GM21619 (cell line): ENCODE measurements around the gene RASAL3.
A peak's percentile ranks its signal among the peaks of the same experiment; 100 is the strongest.
"Not testable (repeated sequence)": the region's sequence is repeated elsewhere in the genome, so short reads cannot be mapped to it uniquely, and the experiment has no call there.

ENCODE experiments used
- ATAC-seq: cut with Tn5 transposase; IDR thresholded peaks from one replicate; pipeline ENCODE4 v1.9.1; 2021; ENCODE audit not compliant: unreplicated experiment

Gene RASAL3

GRCh38 chr19:15475169-15475568 lies 10.8 kb upstream of the RASAL3 start:
- ATAC-seq: no peak

DNA sequence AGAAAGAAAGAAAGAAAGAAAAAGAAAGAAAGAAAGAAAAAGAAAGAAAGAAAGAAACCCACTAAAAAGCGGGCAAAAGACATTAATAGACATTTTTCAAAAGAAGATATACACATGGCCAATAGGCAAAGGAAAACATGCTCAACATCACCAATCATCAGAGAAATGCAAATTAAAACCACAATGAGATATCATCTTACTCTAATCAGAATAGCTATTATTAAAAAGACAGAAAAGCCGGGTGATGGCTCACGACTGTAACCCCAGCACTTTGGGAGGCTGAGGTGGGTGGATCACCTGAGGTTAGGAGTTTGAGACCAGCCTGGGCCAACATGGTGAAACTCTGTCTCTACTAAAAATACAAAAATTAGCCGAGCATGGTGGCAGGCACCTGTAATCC lies 9.5 kb upstream of the RASAL3 start:
- not testable (repeated sequence) for ATAC-seq

DNA sequence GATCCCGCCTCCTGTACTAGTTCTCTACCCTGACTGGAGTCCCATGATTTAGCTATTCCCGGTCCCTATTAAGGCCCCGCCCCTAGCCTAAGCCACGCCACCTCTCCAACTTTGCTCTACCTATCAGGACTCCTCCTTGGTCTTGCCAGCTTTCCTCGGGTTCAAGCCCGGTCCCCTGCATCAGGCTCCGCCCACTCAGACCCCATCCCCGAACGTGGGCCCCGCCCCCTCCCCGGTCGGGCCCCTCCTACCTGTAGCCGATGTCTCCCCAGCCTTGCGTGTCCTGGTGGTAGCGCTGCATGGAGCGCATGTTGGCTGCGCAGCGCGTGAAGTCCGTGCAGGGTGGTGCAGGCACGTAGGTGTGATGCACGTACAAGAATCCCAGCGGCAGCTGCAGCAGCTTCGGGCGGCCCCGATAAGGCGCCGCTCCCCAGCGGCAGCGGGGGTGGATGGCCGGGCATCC lies 7.3 kb upstream of the RASAL3 start:
- ATAC-seq: no peak

DNA sequence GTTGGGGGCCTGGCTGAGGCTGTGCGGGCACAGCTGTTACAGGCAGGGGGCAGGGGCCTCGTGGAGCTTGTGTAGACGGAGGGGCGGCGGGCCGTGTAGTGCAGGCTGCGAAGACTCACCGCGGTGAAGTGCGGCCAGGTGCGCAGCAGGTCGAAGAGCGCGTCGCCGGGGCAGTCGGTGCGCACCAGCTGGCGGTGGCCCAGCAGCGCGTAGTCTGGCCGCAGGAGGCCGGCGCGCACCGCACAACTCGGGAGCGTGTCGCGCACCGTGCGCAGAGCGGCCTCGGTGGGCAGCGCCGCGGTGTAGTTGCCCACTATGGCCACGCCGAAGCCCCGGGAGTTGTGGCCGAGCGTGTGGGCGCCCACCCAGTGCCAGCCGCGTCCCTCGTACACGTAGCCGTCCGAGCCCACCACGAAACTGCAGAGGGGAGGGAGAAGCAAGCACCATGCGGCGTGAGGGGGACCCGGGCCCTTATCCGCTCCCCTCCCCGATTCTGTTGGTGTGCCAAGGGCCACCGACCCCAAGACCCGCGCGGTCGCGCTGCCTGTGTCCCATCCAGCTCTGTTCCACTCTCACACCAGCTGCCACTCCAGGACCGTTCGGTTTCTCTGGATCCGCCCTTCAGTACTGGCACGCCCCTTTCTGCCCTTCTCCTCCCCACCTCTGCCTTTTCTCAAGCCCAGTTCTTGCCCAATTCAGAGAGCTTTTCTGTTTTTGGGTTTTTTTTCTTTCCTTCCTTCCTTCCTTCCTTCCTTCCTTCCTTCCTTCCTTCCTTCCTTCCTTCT lies 5.4 kb upstream of the RASAL3 start:
- no peak for ATAC-seq

DNA sequence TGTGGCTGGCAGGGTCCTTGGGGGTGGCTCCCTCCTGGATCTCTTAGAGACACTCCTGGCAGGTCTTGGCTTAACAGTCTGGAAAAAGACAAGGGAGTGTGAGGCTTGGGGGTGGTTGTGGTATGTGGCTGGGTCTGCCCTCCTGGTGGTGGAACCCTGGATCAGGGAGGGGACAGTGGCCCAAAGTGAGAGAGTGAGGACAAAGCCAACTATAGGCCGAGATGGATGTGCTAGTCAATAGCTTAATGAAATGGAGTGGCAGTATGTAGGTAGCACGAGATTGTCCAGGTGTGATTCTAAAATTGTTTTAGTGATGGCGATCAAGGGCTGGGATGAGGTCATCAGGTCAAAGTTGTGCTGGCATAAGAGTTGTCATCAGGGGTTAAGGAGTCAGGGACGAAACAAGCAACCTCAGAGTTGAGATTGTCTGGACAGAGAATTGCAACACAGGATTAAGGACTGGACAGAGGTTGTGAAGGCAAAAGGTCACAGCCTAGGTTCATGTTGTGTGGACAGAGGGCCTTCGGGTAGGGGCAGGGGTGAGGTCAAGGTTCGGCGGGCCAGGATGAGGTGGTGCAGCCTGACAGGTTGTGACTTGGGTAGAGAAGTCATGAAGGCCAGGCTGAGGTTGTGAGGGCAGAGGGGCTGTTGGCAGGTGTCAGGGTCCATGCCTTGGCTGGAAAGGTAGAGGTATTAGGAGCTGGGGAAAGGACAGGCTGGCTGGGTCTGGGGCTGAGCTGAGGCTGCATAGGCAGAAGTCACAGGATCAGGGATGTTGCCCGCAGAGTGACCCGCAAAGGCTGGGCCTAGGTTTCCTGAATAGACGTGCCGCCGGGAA lies 4.5 kb upstream of the RASAL3 start:
- ATAC-seq: no peak

DNA sequence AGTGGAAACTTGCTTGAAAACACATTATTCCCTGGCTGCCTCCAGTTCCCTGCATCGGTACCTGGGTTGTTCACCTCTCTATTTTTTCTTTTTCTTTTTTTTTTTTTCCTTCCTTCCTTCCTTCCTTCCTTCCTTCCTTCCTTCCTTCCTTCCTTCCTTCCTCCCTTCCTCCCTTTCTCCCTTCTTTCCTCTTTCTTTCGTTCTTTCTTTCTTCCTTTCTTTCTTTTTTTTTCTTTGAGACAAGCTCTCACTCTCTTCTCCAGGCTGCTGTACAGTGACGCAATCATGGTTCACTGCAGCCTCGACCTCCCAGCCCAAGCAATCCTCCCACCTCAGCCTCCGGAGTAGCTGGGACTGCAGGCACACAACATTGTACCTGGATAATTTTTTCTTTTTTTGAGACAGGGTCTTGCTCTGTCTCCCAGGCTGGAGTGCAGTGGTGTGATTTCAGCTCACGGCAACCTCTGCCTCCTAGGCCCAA lies 3.4 kb upstream of the RASAL3 start:
- no peak for ATAC-seq

GRCh38 chr19:15466851-15467733 lies 2.7 kb upstream of the RASAL3 start:
- ATAC-seq: peak; percentile 48

DNA sequence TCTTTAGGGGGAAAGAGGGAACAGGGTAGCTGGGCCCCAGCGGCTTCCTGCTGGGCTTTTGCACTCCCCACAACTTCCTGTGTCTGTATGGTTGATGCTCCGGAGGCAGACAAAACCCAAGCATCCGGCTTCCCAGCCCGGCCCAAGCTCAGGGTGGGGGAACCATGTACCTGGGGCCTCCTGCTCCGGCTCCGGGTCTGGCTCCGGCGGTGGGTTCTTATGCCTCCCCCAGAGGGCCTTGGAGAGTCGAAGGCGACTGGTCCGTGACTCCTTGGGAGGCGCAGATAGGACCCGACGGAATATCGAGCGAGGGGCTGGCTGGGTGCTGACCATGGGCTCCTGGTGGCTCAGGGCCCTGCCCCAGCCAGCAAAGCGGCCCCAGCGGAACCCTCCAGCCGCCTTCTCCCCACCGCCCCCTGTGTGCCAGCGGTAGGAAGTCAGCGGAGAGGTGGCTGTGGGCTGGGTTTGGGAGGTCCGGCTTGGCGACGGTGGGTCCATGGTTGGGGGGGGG lies 428 bp downstream of the RASAL3 start:
- ATAC-seq: peak; percentile 41

- ATAC-seq: no peak
Observed at GRCh38 chr19:15461694-15462093, 2.6 kb downstream of the RASAL3 start.

DNA sequence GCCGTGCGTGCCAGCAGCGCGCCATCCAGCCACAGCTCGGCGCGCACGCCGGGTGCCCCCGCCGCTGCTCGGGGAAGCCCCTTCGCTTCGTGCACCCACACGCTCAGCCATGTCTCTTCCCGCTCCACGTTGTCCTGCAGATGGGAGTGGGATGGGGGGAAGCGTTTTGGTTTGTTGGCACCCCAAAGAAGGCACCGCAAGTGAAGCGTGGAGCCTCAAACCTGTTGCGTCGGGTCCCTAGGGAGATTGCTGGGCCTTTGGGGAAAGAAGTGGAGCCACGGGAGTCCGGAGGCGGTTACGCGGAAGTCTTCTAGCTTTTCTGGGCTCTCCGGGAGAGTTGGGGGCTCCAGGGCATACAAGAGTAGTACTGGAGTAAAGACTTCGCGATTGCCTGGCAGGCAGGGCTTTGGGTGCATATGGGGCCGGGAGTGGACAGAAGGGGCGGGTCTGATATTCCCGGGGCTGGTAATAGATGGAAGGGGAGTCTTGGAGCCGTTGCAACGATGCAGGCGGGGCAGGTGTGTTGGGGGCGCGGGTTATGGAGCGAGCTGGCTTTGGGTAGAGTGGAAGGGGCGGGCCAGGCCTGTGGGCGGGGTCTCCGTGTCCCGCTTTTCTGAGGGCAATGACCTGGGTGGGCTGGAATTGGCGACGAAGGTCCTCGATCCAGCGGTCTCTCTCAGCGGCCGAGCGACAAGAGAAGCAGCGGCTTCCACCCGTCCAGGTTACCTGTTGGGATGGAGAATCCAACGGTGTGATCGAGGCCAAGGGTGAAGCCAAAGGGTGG lies 6.5 kb downstream of the RASAL3 start:
- ATAC-seq: no peak

- ATAC-seq: no peak
Observed at GRCh38 chr19:15456871-15457700, 7.3 kb downstream of the RASAL3 start.

GRCh38 chr19:15456441-15456840 lies 7.9 kb downstream of the RASAL3 start:
- no peak for ATAC-seq

- ATAC-seq: no peak
Observed at GRCh38 chr19:15455996-15456395, 8.3 kb downstream of the RASAL3 start.

DNA sequence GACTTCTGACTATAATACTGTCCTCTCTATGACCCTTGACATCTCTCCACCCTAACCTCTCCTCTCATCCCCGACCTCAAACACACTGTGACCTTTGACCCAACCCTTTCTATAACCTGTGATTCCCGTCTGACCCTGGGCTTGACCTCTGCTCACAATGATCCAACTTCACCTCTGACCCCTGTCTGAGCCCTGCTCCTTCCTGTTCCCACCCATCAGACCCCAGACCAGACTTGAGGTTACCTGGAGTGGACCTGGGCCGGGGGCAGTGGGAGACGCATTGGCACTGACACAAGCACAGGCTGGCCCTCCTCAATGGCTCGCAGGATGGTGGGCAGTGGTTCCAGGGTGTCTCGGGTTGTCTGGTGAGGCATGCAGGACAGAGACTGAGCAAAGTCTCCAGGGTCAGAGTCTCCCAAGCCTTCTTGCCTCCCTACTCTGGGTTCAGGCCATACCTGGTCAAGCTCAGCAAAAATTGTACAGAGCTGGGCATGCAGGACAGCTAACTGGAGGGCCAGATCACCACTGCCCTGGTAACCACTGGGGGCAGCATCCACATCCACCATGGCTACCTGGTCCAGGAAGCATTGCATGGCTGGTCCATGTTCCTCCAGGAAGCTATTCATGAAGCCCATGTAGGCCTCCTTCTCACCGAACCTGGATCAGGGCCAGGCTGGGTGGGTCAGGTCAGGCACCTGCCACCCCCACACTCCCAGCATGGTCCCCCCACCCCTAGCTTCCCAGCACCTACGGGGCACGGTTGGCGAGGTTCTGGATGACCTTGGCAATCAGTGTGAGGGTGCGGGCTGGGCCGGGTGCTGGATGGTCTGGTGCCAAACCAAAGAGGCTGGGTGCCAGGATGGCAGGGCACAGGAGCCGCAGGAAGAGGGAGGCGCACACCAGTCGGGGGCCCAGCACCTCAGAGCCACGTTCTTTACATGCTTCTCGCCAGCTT lies 10.2 kb downstream of the RASAL3 start:
- ATAC-seq: no peak

- no peak for ATAC-seq
Observed at GRCh38 chr19:15453091-15453578, 11.2 kb downstream of the RASAL3 start.

DNA sequence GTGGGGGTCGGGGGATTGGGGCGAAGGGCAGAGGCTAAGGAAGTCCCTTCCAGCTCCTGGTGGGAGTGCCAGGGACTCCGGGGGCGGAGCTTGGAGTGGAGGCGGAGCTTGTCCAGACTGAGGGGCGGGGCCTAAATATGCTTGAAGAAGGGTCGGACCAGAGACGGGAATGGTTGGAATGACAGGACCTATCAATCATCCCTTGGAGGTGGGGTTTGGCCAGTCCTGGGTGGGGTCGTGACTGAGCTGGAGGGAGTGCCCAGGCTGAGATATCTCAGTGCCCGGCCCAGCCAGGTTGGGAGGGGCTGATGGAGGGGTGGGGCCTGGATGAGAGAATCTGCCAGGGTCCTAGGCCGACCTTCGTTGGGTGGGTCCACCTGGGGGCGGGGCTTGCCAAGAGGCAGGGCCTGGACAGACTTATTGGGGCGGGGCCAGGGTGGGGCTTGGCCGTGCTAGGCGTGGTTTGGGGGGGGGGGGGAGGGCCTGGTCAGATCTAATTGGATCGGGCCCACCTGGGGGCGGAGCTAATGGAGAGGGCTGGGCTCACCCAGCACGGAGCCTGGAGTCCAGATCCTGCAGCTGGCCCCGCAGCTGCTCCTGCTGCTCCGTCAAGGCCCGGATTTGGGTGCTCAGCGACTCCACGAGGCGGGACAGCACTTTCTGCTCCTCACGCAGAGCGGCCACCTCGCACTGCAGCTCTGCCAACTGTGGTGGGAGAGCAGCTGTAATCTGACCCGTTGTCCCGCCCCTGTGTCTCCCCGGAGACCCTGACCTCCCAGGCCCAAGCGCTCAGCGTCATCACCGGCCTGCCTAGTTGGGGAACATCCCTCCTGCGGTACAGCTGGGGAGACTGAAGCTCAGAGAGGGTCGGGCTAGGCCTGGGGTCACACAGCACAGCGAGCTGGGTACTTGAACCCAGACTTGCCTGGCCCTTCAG lies 12.0 kb downstream of the RASAL3 start:
- no peak for ATAC-seq

DNA sequence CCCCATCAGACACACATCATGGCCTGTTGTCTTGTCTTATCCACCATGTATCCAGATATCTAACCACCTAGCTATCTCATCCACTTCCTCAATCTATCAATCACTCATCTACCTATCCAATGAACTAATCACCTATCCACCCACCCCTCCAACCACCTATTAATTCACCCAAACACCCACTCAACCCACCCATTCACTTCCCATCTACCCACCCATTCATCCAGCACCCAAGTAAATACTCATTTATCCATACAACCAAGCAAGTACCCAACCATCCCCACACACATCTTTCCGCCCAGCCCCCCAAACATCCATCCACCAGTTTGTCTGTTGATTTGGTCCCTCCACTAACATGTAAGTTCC lies 13.8 kb downstream of the RASAL3 start:
- ATAC-seq: no peak
